OCI-LY3 (cell line): ENCODE data around the gene KRTAP4-2.
"Not testable (repeated sequence)": the region's sequence is repeated elsewhere in the genome, so short reads cannot be mapped to it uniquely, and the experiment has no call there.

ENCODE experiments used
- EZH2phosphoT487 ChIP-seq: fragments of 200-600 bp; shearing (Covaris generic); IDR thresholded peaks from 2 replicates; pipeline ENCODE4 v1.6.1; 2018; ENCODE audit warnings: antibody characterized with exemption, mixed run types, low read depth
- TF ChIP-seq, protein P1 (sequence below): fragments of 200-600, 300-600 bp; sonication (generic); IDR thresholded peaks from 2 replicates; pipeline ENCODE4 v1.5.1; 2014; ENCODE audit warnings: antibody characterized with exemption, low read length, low read depth

DNA sequence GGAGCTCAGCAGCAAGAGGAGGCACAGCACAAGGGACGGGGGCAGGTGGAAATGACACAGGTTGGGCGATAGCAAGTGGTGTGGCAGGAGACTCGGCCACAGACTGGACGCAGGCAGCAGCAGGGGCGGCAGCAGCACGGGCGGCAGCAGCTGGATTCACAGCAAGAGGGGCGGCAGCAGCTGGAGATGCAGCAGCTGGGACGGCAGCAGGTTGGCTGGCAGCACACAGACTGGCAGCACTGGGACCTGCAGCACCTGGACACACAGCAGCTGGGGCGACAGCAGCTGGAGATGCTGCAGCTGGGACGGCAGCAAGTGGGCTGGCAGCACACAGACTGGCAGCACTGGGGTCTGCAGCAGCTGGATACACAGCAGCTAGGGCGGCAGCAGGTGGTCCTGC lies 38.2 kb downstream of the KRTAP4-2 start:
- TF ChIP-seq, protein P1, sequence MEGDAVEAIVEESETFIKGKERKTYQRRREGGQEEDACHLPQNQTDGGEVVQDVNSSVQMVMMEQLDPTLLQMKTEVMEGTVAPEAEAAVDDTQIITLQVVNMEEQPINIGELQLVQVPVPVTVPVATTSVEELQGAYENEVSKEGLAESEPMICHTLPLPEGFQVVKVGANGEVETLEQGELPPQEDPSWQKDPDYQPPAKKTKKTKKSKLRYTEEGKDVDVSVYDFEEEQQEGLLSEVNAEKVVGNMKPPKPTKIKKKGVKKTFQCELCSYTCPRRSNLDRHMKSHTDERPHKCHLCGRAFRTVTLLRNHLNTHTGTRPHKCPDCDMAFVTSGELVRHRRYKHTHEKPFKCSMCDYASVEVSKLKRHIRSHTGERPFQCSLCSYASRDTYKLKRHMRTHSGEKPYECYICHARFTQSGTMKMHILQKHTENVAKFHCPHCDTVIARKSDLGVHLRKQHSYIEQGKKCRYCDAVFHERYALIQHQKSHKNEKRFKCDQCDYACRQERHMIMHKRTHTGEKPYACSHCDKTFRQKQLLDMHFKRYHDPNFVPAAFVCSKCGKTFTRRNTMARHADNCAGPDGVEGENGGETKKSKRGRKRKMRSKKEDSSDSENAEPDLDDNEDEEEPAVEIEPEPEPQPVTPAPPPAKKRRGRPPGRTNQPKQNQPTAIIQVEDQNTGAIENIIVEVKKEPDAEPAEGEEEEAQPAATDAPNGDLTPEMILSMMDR: not testable (repeated sequence)
- TF ChIP-seq EZH2phosphoT487: not testable (repeated sequence)
